H1 (cell line): ENCODE results near the gene GUCY2D. TPM values are rescaled to one million over a fixed set of nuclear protein-coding genes. Genes with fewer than 3 reads are reported as not detected.

Experiments
- CTCF ChIA-PET: fragments of 300-600 bp; sonication (Branson Sonifier 250); formaldehyde crosslinking; loops from one replicate; lab custom pipeline; 2021; ENCODE audit not compliant: partially characterized antibody; lab: Charles Lee
- POLR2A ChIA-PET: fragments of 300-600 bp; sonication (Branson Sonifier 250); formaldehyde crosslinking; loops from one replicate; lab custom pipeline; 2021; ENCODE audit warnings: inconsistent platforms; ENCODE audit not compliant: partially characterized antibody; lab: Charles Lee
- DNase-seq, 2 experiments: peaks; one replicate each; pipeline versions ENCODE4 v3.0.0 to v3.0.0-alpha.2; 2010 to 2022; ENCODE audit warnings: low spot score in 2 of 2, low read depth in 1 of 2, mixed read lengths in 1 of 2
- FAIRE-seq: peaks from 2 replicates; lab custom pipeline; 2011; peaks lifted over from hg19 to GRCh38; lab: Jason Lieb, UNC
- H2AFZ ChIP-seq: 2 replicates; pipeline ENCODE4 v1.8.1; 2012; ENCODE audit warnings: low read length, inconsistent platforms
- H2AK5ac ChIP-seq: 2 replicates; pipeline ENCODE4 v1.6.1; 2013; ENCODE audit warnings: low read depth, low read length
- H2BK120ac ChIP-seq: replicated peaks from 2 replicates; pipeline ENCODE3; 2013; ENCODE audit warnings: low read depth, low read length, inconsistent platforms
- H2BK12ac ChIP-seq: 2 replicates; pipeline ENCODE4 v1.6.1; 2013; ENCODE audit warnings: low read depth, low read length
- H2BK15ac ChIP-seq: 2 replicates; pipeline ENCODE4 v1.6.1; 2013; ENCODE audit warnings: low read length
- H2BK20ac ChIP-seq: 2 replicates; pipeline ENCODE4 v1.6.1; 2013; ENCODE audit warnings: low read length
- H2BK5ac ChIP-seq: 2 replicates; pipeline ENCODE4 v1.6.1; 2013; ENCODE audit warnings: low read depth, low read length
- H3K14ac ChIP-seq: 2 replicates; pipeline ENCODE4 v1.6.1; 2013; ENCODE audit warnings: inconsistent platforms; ENCODE audit not compliant: insufficient read length
- H3K18ac ChIP-seq: 2 replicates; pipeline ENCODE4 v1.6.1; 2013; ENCODE audit warnings: low read length; ENCODE audit errors: extremely low read depth
- H3K23ac ChIP-seq: 2 replicates; pipeline ENCODE4 v1.6.1; 2013; ENCODE audit warnings: inconsistent platforms; ENCODE audit not compliant: insufficient read length
- H3K23me2 ChIP-seq: 2 replicates; pipeline ENCODE4 v1.6.1; 2013; ENCODE audit warnings: low read depth, low read length
- H3K27ac ChIP-seq: 2 replicates; pipeline ENCODE4 v1.6.1; 2011; ENCODE audit warnings: low read depth, low read length, inconsistent platforms
- H3K27me3 ChIP-seq, 4 experiments: replicated peaks in 1 of 4; 1 replicate in 1 of 4; 2 replicates in 3 of 4; pipeline versions ENCODE4 v1.6.1 to v1.8.1; 2011 to 2013; ENCODE audit warnings: low read length in 3 of 4, mild to moderate bottlenecking in 3 of 4, inconsistent platforms in 2 of 4, mixed read lengths in 2 of 4, moderate library complexity in 1 of 4; ENCODE audit not compliant: control insufficient read depth in 3 of 4, insufficient read depth in 3 of 4; ENCODE audit errors: extremely low read depth in 1 of 4
- H3K36me3 ChIP-seq, 4 experiments: 2 replicates each; pipeline versions ENCODE4 v1.6.1 to v1.8.1; 2011 to 2013; ENCODE audit warnings: mild to moderate bottlenecking in 4 of 4, low read length in 3 of 4, moderate library complexity in 2 of 4, control low read depth in 1 of 4, inconsistent platforms in 1 of 4; ENCODE audit not compliant: insufficient read depth in 4 of 4, control insufficient read depth in 2 of 4
- H3K4ac ChIP-seq: replicated peaks from 2 replicates; pipeline ENCODE3; 2013; ENCODE audit warnings: low read length, low read depth, mixed read lengths, inconsistent platforms; ENCODE audit not compliant: insufficient read length
- H3K4me1 ChIP-seq, 4 experiments: replicated peaks in 1 of 4; 1 replicate in 1 of 4; 2 replicates in 3 of 4; pipeline versions ENCODE4 v1.6.1 to v1.8.1; 2011 to 2013; ENCODE audit warnings: low read length in 3 of 4, inconsistent platforms in 2 of 4, mixed read lengths in 1 of 4; ENCODE audit not compliant: insufficient read depth in 4 of 4, control insufficient read depth in 3 of 4
- H3K4me2 ChIP-seq, 2 experiments: 2 replicates each; pipeline versions ENCODE4 v1.6.1 to v1.8.1; 2011 to 2013; ENCODE audit warnings: low read depth in 2 of 2, low read length in 2 of 2, control low read depth in 1 of 2, inconsistent platforms in 1 of 2, mild to moderate bottlenecking in 1 of 2; ENCODE audit not compliant: insufficient read depth in 1 of 2
- H3K4me3 ChIP-seq, 4 experiments: fragments of 200-600, 300-600 bp in 1 of 4; sonication (generic), shearing (Covaris generic), sonication (Bioruptor Twin) in 1 of 4; 2 replicates each; pipeline versions ENCODE4 v1.5.1 to v1.8.1; 2011 to 2016; ENCODE audit warnings: low read length in 4 of 4, low read depth in 3 of 4, control low read depth in 2 of 4, inconsistent platforms in 2 of 4, mild to moderate bottlenecking in 2 of 4, mixed read lengths in 1 of 4, moderate library complexity in 1 of 4; ENCODE audit not compliant: insufficient read depth in 2 of 4; ENCODE audit errors: extremely low read depth in 1 of 4
- H3K56ac ChIP-seq: replicated peaks from 2 replicates; pipeline ENCODE3; 2013; ENCODE audit warnings: low read depth, mild to moderate bottlenecking, mixed read lengths, low read length, inconsistent platforms; ENCODE audit not compliant: insufficient read length
- H3K79me1 ChIP-seq: 2 replicates; pipeline ENCODE4 v1.6.1; 2013; ENCODE audit warnings: low read depth, low read length, control low read depth
- H3K79me2 ChIP-seq, 2 experiments: 2 replicates each; pipeline versions ENCODE4 v1.6.1 to v1.8.1; 2012 to 2013; ENCODE audit warnings: low read length in 2 of 2, mild to moderate bottlenecking in 2 of 2, inconsistent platforms in 1 of 2; ENCODE audit not compliant: insufficient read depth in 2 of 2, control insufficient read depth in 1 of 2
- H3K9ac ChIP-seq, 4 experiments: replicated peaks in 1 of 4; 1 replicate in 1 of 4; 2 replicates in 3 of 4; pipeline versions ENCODE4 v1.6.1 to v1.8.1; 2011 to 2013; ENCODE audit warnings: low read depth in 3 of 4, low read length in 3 of 4, control low read depth in 2 of 4, mild to moderate bottlenecking in 2 of 4, moderate library complexity in 2 of 4, inconsistent platforms in 1 of 4; ENCODE audit errors: extremely low read depth in 1 of 4
- H3K9me3 ChIP-seq, 2 experiments: 2 replicates each; pipeline versions ENCODE4 v1.6.1 to v1.8.1; 2012 to 2013; ENCODE audit warnings: mild to moderate bottlenecking in 2 of 2, moderate library complexity in 2 of 2, control low read depth in 1 of 2, inconsistent platforms in 1 of 2, low read depth in 1 of 2, low read length in 1 of 2, mixed read lengths in 1 of 2; ENCODE audit not compliant: insufficient read depth in 2 of 2
- H4K20me1 ChIP-seq, 2 experiments: replicated peaks in 1 of 2; 2 replicates each; pipeline versions ENCODE3 to v1.8.1; 2011 to 2013; ENCODE audit warnings: inconsistent platforms in 2 of 2, low read length in 2 of 2, mild to moderate bottlenecking in 1 of 2; ENCODE audit not compliant: insufficient read depth in 2 of 2, control insufficient read depth in 1 of 2
- H4K5ac ChIP-seq: 2 replicates; pipeline ENCODE4 v1.6.1; 2013; ENCODE audit warnings: low read length, low read depth, mixed read lengths, inconsistent platforms; ENCODE audit not compliant: insufficient read length
- H4K8ac ChIP-seq: 2 replicates; pipeline ENCODE4 v1.8.0; 2013; ENCODE audit warnings: mild to moderate bottlenecking, moderate library complexity, low read length, inconsistent platforms; ENCODE audit not compliant: insufficient read depth; ENCODE audit errors: extremely low read depth
- H4K91ac ChIP-seq: replicated peaks from 2 replicates; pipeline ENCODE3; 2013; ENCODE audit warnings: low read length, mixed read lengths, inconsistent platforms; ENCODE audit not compliant: insufficient read length
- CTCF ChIP-seq, 3 experiments: IDR thresholded peaks; 1 replicate in 2 of 3; 2 replicates in 1 of 3; pipeline versions ENCODE4 v1.5.1 to v1.6.1; 2011; ENCODE audit warnings: low read length in 3 of 3, mild to moderate bottlenecking in 3 of 3, inconsistent platforms in 2 of 3, low read depth in 1 of 3, moderate library complexity in 1 of 3; ENCODE audit not compliant: insufficient read depth in 1 of 3; ENCODE audit errors: control extremely low read depth in 1 of 3
- ZNF274 ChIP-seq: IDR thresholded peaks from 2 replicates; pipeline ENCODE4 v1.7.0; 2012; ENCODE audit warnings: low read length, borderline replicate concordance; ENCODE audit errors: extremely low read depth
- WGBS, 2 experiments: shearing (Covaris generic) in 1 of 2; methylation state at CpG; one replicate each; pipeline versions ENCODE4 v1.1.6 to v1.1.7; 2013 to 2015; ENCODE audit warnings: low lambda C conversion rate in 2 of 2, mixed read lengths in 2 of 2, inconsistent platforms in 1 of 2, low coverage in 1 of 2, missing lambda C conversion rate in 1 of 2; ENCODE audit not compliant: insufficient replicate concordance in 2 of 2, insufficient coverage in 1 of 2, insufficient read length in 1 of 2; ENCODE audit errors: extremely low coverage in 1 of 2, missing lambda C conversion rate in 1 of 2; 5-methylcytosine and 5-hydroxymethylcytosine counted together
- polyA plus RNA-seq, 7 experiments: library from polyadenylated mRNA; depleted of rRNA in 3 of 7; stranded (reverse) in 5 of 7; unstranded in 2 of 7; fragments of >200 nt in 5 of 7; fragments of 200-250 nt in 2 of 7; gene quantifications; 1 replicate in 5 of 7; 2 replicates in 1 of 7; 4 replicates in 1 of 7; pipeline versions ENCODE4 v1.2.1 to v1.2.3, GENCODE V29; 2011 to 2013; ENCODE audit warnings: missing spikeins in 2 of 7, mixed read lengths in 2 of 7
- total RNA-seq: library from RNA; stranded (reverse); fragmentation: NEBNext Ultra II Directional; extraction: Animal tissue kit (Norgen Biotek cat#: 25700); gene quantifications from 2 replicates; pipeline ENCODE4 v1.2.1, GENCODE V29; 2021

Gene GUCY2D
- total and polyA plus RNA-seq, 2 of the 8 experiments (the other 6 are each of a cell fraction or from before 2014, with no cell fraction given) = 0.20 to 0.48 TPM

- Histone ChIP-seq H3K36me3 (no peaks in the 10 kb centered on the region; a peak in 1 of 8 replicates), H3K4ac (no peak overlapping the region), H3K18ac (no peak overlapping the region), H2BK15ac (no peak overlapping the region), H4K91ac (no peak overlapping the region), H2AFZ (no peak overlapping the region), H3K9me3 (no peaks in the 10 kb centered on the region), H4K5ac (no peak overlapping the region), H2BK120ac (no peak overlapping the region), H3K4me2 (no peak overlapping the region), H3K27ac (no peak overlapping the region), H3K27me3 (peaks cover 0 to 3% (median 0%) of the 10 kb centered on the region in 4 experiments; a peak in 3 of 7 replicates), H3K14ac (no peak overlapping the region), H3K9ac (no peak overlapping the region), H2BK5ac (no peak overlapping the region), H2BK12ac (no peak overlapping the region), H4K20me1 (no peaks in the 10 kb centered on the region), H3K79me1 (no peaks in the 10 kb centered on the region), H2AK5ac (no peak overlapping the region), H3K23ac (no peak overlapping the region), H3K4me3 (no peak overlapping the region), H3K56ac (no peak overlapping the region), H2BK20ac (no peak overlapping the region), H3K79me2 (no peaks in the 10 kb centered on the region), H3K23me2 (no peaks in the 10 kb centered on the region), H3K4me1 (no peaks in the 10 kb centered on the region; a peak in 2 of 7 replicates), H4K8ac (no peak overlapping the region)
- DNase-seq (no peak), FAIRE-seq (no peak)
- POLR2A ChIA-PET = no interaction called here
- TF ChIP-seq ZNF274 (no peak), CTCF (IDR thresholded peaks at IDR 0.05; ENCODE audit: control extremely low read depth in 1 of 3, insufficient read depth in 1 of 3, low read depth in 1 of 3, low read length in 3 of 3) (peak in 2 of 3 experiments; percentile 14 to 25; a peak in 2 of 4 replicates)
- CTCF ChIA-PET = interaction anchor here (0.5 to 4.0 kb wide), 11 partner anchors 8 to 118 kb away, joined by 3 to 19 read pairs (median 4); no protein-coding TSS in a partner anchor
- WGBS, 2 experiments = 86% methylated on average over 22 of the region's 24 CpGs; no CpG with 5 or more reads in 1 of the 2 experiments
Observed at GRCh38 chr17:8044819-8045810, 42.7 kb downstream of the GUCY2D start.
